SK-N-SH (cell line): ENCODE measurements around the gene TCTN1.

Experiments
- CTCF ChIP-seq: fragments of 200-600 bp; sonication (generic); IDR thresholded peaks from 2 replicates; pipeline ENCODE4 v1.6.1; 2017; ENCODE audit warnings: antibody characterized with exemption, mild to moderate bottlenecking, moderate library complexity
- FOXM1 ChIP-seq: IDR thresholded peaks from 2 replicates; pipeline ENCODE4 v1.4.0; 2012; ENCODE audit warnings: low read depth, mild to moderate bottlenecking
- REST ChIP-seq: IDR thresholded peaks from 2 replicates; pipeline ENCODE4 v1.6.1; 2012; ENCODE audit warnings: mild to moderate bottlenecking, low read depth, low read length, moderate library complexity

DNA sequence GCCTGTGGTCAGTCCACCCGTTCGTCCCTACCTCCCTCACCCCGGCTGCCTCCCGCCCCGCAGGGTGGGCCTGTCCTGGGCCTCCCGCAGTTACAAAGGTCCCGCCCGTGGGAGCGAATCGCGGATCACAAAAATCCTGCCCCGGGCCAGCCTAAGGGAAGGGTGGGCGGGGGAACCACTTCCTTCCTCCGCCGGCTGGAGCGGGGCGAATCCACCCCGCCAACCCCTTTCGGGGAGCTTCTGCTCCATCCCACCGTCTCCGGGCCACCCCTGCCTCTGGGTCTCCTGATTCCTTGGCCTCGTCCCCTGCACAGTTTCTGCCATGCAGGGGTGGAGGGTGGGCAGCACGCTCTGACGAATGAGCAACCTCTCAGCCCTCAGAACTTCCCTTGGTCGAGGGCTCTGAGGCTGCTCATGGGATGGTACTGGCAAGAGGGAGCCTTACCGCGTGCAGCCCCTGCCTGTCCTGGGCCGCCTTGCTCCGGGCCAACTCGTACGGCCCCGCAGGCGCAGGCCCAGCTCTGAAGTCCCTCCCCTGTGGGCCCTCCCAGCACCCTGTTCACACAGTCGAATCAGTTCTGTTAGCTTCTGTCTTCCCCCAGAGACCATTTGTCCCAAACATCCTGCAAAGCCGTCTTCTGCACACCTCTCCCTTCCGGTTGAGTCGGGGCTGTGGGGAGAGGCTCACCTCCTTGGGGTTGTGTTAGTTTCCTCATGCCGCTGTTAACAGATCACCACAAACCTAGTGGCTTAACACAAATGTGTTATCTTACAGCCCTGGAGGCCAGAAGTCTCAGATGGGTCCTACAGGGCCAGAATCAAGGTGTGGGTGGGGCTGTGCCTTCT, 75.6 kb downstream of the TCTN1 start:
- TF ChIP-seq CTCF (no peak), FOXM1 (no peak), REST (no peak)
